HEK293T (cell line): Measurements from ENCODE around the gene IGF2BP1.
"Not testable (repeated sequence)": the region's sequence is repeated elsewhere in the genome, so short reads cannot be mapped to it uniquely, and the experiment has no call there.

ENCODE experiments used
- CTCF ChIA-PET: fragments of 350-600 bp; formaldehyde crosslinking; extraction: SDS; loops from one replicate; lab custom pipeline; 2021; ENCODE audit warnings: antibody characterized with exemption, inconsistent platforms; lab: Yijun Ruan, JAX
- POLR2A ChIA-PET: fragments of 350-600 bp; formaldehyde crosslinking; extraction: SDS; loops from one replicate; lab custom pipeline; 2020; ENCODE audit warnings: antibody characterized with exemption, inconsistent platforms; lab: Yijun Ruan, JAX
- DNase-seq: peaks from one replicate; pipeline ENCODE4 v3.0.0; 2012; ENCODE audit warnings: mixed read lengths; ENCODE audit errors: extremely low spot score
- ARNT ChIP-seq: fragments of 450-650 bp; IDR thresholded peaks from 2 replicates; pipeline ENCODE4 v1.6.1; 2017; ENCODE audit warnings: mild to moderate bottlenecking
- BHLHE40 ChIP-seq: fragments of 450-650 bp; IDR thresholded peaks from 2 replicates; pipeline ENCODE4 v1.6.1; 2016; ENCODE audit warnings: mild to moderate bottlenecking, moderate library complexity, borderline replicate concordance
- CTBP1 ChIP-seq: fragments of 450-650 bp; IDR thresholded peaks from 2 replicates; pipeline ENCODE4 v1.6.1; 2016; ENCODE audit warnings: borderline replicate concordance
- ELF4 ChIP-seq: fragments of 450-650 bp; IDR thresholded peaks from 2 replicates; pipeline ENCODE4 v1.6.1; 2017; ENCODE audit warnings: antibody characterized with exemption
- FOXA1 ChIP-seq: fragments of 450-650 bp; IDR thresholded peaks from 2 replicates; pipeline ENCODE4 v1.6.1; 2016; ENCODE audit warnings: mild to moderate bottlenecking
- FOXK2 ChIP-seq: fragments of 450-650 bp; IDR thresholded peaks from 2 replicates; pipeline ENCODE4 v1.6.1; 2016; ENCODE audit warnings: mild to moderate bottlenecking
- FOXM1 ChIP-seq: fragments of 450-650 bp; IDR thresholded peaks from 2 replicates; pipeline ENCODE4 v1.6.1; 2017; ENCODE audit warnings: mild to moderate bottlenecking, borderline replicate concordance
- HDGF ChIP-seq: fragments of 450-650 bp; IDR thresholded peaks from 2 replicates; pipeline ENCODE4 v1.6.1; 2017; ENCODE audit warnings: antibody characterized with exemption, borderline replicate concordance
- L3MBTL2 ChIP-seq: fragments of 450-650 bp; conservative IDR thresholded peaks from 2 replicates; pipeline ENCODE4 v1.6.1; 2016; ENCODE audit warnings: mild to moderate bottlenecking
- LEF1 ChIP-seq: fragments of 450-650 bp; IDR thresholded peaks from 2 replicates; pipeline ENCODE4 v1.6.1; 2017; ENCODE audit warnings: mild to moderate bottlenecking, borderline replicate concordance
- NFRKB ChIP-seq: fragments of 450-650 bp; IDR thresholded peaks from 2 replicates; pipeline ENCODE4 v1.6.1; 2016; ENCODE audit warnings: mild to moderate bottlenecking, moderate library complexity
- SP1 ChIP-seq: fragments of 450-650 bp; IDR thresholded peaks from 2 replicates; pipeline ENCODE4 v1.6.1; 2017
- SUZ12 ChIP-seq: fragments of 450-650 bp; IDR thresholded peaks from 2 replicates; pipeline ENCODE4 v1.6.1; 2016; ENCODE audit warnings: mild to moderate bottlenecking
- TARDBP ChIP-seq: fragments of 450-650 bp; IDR thresholded peaks from 2 replicates; pipeline ENCODE4 v1.6.1; 2016
- ZNF384 ChIP-seq: fragments of 450-650 bp; IDR thresholded peaks from 2 replicates; pipeline ENCODE4 v1.6.1; 2016
- TF ChIP-seq, protein P1 (sequence below): fragments of 450-650 bp; IDR thresholded peaks from 2 replicates; pipeline ENCODE4 v1.6.1; 2016

Gene IGF2BP1

DNA sequence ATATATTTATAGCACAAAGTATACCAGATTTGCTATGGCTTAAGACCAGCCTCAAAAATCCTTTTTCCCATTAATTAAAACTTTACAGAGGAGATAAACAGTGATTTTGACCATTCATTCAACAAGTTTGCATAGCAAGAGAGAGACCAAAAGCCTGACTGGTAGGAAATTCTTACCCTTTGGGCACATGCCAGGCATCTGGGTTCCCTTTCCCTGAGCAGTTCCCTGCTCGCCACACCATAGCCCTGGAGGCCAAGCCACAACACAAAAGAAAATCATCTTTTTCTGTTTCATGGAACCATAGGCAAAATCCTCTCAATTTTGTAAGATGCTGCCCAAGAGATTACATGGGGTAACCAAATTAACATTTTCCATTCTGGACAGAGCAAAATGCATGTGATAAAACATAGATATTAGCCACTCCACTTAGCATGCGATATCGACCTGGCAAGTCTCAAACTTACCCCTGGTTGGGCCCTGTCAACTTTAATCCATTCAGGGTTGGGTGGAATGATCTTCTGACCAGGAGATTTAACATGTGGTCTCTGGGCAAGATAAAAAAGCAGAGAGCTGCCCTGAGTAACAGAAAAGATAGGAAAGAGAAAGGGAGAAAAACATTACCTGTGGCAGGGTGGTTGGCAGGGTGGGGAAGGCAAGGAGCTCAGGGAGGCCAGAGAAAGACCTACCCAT, 77.8 kb downstream of the IGF2BP1 start:
- TF ChIP-seq TARDBP (no peak), CTBP1 (no peak), ELF4 (no peak)
- CTCF ChIA-PET, result no interaction called here
- no peak for DNase-seq
- POLR2A ChIA-PET, result no interaction called here

DNA sequence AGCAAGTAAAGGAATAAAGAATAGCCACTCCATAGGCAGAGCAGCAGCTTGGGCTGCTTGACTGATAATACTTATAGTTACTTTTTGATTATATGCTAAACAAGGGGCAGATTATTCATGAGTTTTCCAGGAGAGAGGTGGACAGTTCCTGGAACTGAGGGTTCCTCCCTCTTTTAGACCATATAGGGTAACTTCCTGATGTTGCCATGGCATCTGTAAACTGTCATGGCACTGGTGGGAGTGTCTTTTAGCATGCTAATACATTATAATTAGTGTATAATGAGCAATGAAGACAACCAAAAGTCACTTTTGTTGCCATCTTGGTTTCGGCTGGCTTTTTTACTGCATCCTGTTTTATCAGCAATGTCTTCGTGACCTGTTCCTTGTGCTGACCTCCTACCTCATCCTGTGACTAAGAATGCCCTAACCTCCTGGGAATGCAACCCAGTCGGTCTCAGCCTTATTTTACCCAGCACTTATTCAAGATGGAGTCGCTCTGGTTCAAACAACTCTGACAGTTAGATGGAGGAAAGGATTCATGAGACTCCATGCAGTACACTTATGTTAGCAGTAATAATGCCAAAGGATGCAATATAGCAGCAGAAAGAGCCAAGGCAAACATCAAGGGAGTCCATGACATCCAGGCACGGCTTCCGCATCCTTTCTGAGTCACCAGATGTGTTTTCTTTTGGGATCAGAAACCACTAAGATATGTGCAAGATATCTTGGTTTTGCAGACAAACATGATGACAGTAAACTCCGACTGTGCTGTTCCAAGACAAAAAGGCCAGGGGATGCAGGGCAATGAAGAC, 79.6 kb downstream of the IGF2BP1 start:
- no peak for DNase-seq
- TF ChIP-seq, protein P1, sequence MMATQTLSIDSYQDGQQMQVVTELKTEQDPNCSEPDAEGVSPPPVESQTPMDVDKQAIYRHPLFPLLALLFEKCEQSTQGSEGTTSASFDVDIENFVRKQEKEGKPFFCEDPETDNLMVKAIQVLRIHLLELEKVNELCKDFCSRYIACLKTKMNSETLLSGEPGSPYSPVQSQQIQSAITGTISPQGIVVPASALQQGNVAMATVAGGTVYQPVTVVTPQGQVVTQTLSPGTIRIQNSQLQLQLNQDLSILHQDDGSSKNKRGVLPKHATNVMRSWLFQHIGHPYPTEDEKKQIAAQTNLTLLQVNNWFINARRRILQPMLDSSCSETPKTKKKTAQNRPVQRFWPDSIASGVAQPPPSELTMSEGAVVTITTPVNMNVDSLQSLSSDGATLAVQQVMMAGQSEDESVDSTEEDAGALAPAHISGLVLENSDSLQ, result no peak
- TF ChIP-seq CTBP1, result no peak
- TF ChIP-seq HDGF, result no peak
- TF ChIP-seq NFRKB, result no peak
- TF ChIP-seq LEF1, result no peak
- no peak for TF ChIP-seq SP1
- TF ChIP-seq BHLHE40, result no peak
- TF ChIP-seq ZNF384, result no peak
- no peak for TF ChIP-seq TARDBP
- TF ChIP-seq FOXM1, result no peak
- TF ChIP-seq SUZ12, result no peak
- no peak for TF ChIP-seq ARNT
- no peak for TF ChIP-seq FOXA1
- TF ChIP-seq ELF4, result no peak
- no peak for TF ChIP-seq FOXK2
- TF ChIP-seq L3MBTL2, result no peak
- ChIA-PET POLR2A (no interaction called here), CTCF (no interaction called here)

DNA sequence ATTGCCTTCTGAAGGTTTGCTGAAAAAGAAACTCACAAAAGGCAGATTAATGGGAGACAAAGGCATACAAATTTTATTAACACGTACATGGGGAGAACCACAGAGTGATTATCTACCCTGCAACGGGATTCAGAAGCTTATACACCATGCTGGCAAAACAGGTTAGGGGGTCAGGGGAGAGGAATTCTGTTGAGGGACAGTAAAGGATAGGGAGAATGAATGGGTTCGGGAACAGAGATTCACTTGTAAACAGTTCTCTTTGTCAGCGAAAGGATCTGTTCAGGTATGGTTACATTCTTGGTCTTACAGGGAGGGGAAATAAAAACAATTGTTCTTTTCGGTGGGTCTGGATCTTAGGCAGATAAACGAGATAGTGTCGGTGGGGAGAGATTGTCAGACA, 81.1 kb downstream of the IGF2BP1 start:
- ChIA-PET POLR2A (no interaction called here), CTCF (no interaction called here)
- TF ChIP-seq NFRKB (no peak), FOXA1 (no peak), ARNT (no peak), L3MBTL2 (no peak), SUZ12 (no peak), FOXM1 (no peak), TARDBP (no peak), ZNF384 (no peak), LEF1 (no peak), SP1 (no peak)
- TF ChIP-seq, protein P1, result no peak
- DNase-seq, result no peak

DNA sequence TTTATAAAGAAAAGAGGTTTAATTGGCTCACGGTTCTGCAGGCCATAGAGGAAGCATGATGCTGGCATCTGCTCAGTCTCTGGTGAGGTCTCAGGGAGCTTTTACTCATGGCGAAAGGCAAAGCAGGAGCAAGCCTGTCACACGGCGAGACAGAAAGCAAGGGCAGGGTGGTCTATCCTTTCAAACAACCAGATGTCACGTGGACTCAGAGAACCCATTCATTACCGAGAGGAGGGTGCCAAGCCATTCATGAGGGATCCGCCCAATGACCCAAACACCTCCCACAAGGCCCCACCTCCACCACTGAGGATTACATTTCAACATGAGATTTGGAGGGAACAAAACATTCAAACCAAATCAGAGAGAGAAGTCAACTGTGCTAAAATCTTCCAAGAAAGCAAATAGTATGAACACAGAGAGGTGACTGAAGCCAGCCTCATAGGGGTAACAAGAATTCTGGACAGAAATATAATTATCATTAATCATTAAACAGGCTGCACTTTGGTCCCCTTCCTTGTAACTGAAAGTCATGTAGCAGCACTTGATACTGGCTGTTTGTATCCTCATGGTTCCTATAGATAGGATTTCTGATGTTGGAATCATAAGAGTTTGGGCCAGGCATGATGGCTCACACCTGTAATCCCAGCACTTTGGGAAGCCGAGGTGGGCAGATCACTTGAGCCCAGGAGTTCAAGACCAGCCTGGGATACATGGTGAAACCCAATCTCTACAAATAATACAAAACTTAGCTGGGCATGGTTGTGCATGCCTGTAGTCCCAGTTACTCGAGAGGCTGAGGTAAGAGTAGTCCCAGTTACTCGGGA, 82.9 kb downstream of the IGF2BP1 start:
- POLR2A ChIA-PET, result no interaction called here
- CTCF ChIA-PET, result interaction anchor here (0.7 kb wide), 1 partner anchor 211 kb away, joined by 3 read pairs; no protein-coding TSS in a partner anchor

DNA sequence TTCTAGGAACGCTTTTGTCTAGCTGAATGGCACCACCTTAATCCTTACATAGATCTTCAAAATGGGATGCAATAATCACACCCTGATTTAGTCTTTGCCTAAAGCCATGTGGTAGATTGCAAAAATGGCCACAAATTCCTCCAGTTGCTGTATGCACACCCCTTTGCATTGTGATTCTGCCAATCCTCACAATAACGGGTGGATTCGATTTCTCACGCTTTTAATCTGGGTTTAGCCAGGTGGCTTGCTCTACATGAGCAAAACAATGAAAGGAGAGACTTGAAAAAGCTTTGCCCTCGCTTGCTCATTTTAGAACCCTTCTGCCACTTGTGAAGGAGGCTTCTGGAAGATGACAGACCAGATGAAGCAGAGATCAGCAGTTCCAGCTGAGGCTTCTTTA, 85.0 kb downstream of the IGF2BP1 start:
- no peak for DNase-seq
- ChIA-PET POLR2A (no interaction called here), CTCF (no interaction called here)
- no peak for TF ChIP-seq CTBP1
- no peak for TF ChIP-seq ZNF384
- TF ChIP-seq L3MBTL2, result no peak
- no peak for TF ChIP-seq HDGF
- TF ChIP-seq, protein P1, result no peak
- no peak for TF ChIP-seq NFRKB
- no peak for TF ChIP-seq BHLHE40
- no peak for TF ChIP-seq FOXA1
- TF ChIP-seq ELF4, result no peak
- TF ChIP-seq TARDBP, result no peak
- TF ChIP-seq FOXK2, result no peak
- no peak for TF ChIP-seq SP1
- TF ChIP-seq SUZ12, result no peak

More for the DNA sequence above, 82.9 kb downstream of the IGF2BP1 start:
- TF ChIP-seq NFRKB (no peak), SP1 (no peak), ELF4 (no peak), LEF1 (no peak), FOXM1 (no peak), ARNT (no peak), BHLHE40 (no peak), ZNF384 (no peak), L3MBTL2 (no peak), SUZ12 (no peak)
- DNase-seq, result no peak

DNA sequence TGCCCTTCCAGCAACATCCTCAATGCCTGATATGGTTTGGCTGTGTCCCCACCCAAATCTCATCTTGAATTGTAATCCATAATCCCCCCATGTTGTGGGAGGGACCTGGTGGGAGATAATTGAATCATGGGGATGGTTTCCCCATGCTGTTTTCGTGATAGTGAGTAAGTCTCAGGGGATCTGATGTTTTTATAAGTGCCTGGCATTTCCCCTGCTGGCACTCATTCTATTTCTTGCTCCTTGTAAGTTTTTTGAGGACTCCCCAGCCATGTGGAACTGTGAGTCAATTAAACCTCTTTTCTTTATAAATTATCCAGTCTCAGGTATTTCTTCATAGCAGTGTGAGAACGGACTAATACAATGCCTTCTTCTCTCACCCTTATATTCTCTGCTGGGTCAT, 87.9 kb downstream of the IGF2BP1 start:
- POLR2A ChIA-PET, CTCF ChIA-PET, DNase-seq: not testable (repeated sequence)
